Posterior vena cava (tissue), 2 donors: ENCODE measurements around the gene ELP5. TPM values are rescaled to one million over a fixed set of nuclear protein-coding genes. Genes with fewer than 3 reads are reported as not detected.
A peak's percentile ranks its signal among the peaks of the same experiment; 100 is the strongest.

Source experiments
- DNase-seq: peaks from one replicate; pipeline ENCODE4 v3.0.0-alpha.2; 2020; ENCODE audit warnings: low spot score
- intact Hi-C, 2 donors: fragments of 100-400 bp; cut with DNase I; formaldehyde crosslinking; loops; one replicate each; pipeline versions ENCODE4 v1.14.1 to v1.14.2; 2022 to 2023
- total RNA-seq, 2 donors: library from RNA; stranded (reverse); fragmentation: NEBNext Ultra II Directional; extraction: Animal tissue kit (Norgen Biotek cat#: 25700); gene quantifications; one replicate each; pipeline ENCODE4 v1.2.1, GENCODE V29; 2021
- donor health status: DM: yes; HTN: yes; CAD: no.
- donor health status: DM: yes; HTN: yes; CAD: no.

ELP5 gene
- total RNA-seq, 2 donors from 2014 or later: 36.5 to 40.0 TPM

DNA sequence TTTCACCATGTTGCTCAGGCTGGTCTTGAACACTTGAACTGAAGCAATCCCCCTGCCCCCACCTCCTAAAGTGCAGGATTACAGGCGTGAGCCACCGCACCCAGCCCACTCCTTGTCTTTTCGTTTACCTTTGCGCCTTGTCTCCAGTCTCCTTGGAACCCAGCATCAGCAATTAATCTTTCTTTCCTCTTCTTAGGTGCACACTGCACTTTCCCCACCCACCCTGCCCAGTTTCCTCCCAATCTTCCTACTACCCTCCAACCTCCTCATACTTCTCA is 11.7 kb downstream of the ELP5 start:
- intact Hi-C loops: no loop called here
- no peak for DNase-seq

DNA sequence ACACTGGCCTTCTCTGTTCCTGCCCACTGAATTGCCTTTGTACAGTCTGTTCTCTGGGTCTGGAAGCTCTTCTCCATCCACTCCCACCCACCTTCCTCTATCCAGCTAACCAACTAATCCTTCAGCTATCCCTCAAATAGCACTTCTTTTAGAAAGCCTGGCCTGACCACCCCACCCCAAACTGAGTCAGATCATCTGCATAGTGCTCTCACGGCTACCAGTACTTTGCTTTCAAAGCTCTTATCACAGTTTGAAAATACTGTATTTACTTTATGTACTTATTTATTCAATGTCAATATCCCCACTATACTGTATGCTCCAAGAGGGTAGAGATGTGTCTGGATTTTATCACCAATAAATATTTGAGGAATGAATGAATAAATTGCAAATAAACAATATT is 14.8 kb downstream of the ELP5 start:
- intact Hi-C loops: no loop called here
- DNase-seq: no peak

- no peak for DNase-seq
- intact Hi-C loops: no loop called here
Observed at GRCh38 chr17:7279448-7279847, 27.4 kb downstream of the ELP5 start.

DNA sequence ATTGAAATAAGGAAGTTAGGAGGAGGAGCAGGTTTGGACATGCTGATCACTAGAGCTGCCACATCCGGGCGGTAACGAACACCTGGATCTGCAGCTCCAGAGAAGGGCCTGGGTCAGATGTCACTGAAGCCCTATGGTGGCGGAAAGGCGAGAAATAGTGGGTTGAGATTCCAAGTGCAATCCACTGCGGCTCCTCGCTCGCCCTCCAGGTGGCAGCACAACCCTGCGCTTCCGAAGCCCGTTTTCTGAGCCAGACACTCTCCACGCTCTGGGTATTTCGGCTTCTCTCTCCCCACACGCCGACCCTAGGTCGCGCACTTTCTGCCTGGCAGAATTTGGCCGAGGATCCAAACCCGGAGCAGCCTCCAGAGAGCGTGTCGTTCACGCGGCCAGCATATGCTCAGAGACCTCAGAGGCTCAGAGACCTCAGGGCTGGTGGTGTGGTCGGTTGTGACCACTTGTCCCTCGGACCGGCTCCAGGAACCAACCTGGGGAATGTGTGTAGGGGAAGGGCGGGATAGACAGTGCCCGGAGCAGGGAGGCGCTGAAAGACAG is 28.6 kb downstream of the ELP5 start:
- DNase-seq: peak; percentile 95
- intact Hi-C loops: loop anchor here (2.0 to 10.0 kb wide), 3 partner anchors 16 to 452 kb away; partner anchors contain the start of gene SLC16A11 (in 1 of the 2)

DNA sequence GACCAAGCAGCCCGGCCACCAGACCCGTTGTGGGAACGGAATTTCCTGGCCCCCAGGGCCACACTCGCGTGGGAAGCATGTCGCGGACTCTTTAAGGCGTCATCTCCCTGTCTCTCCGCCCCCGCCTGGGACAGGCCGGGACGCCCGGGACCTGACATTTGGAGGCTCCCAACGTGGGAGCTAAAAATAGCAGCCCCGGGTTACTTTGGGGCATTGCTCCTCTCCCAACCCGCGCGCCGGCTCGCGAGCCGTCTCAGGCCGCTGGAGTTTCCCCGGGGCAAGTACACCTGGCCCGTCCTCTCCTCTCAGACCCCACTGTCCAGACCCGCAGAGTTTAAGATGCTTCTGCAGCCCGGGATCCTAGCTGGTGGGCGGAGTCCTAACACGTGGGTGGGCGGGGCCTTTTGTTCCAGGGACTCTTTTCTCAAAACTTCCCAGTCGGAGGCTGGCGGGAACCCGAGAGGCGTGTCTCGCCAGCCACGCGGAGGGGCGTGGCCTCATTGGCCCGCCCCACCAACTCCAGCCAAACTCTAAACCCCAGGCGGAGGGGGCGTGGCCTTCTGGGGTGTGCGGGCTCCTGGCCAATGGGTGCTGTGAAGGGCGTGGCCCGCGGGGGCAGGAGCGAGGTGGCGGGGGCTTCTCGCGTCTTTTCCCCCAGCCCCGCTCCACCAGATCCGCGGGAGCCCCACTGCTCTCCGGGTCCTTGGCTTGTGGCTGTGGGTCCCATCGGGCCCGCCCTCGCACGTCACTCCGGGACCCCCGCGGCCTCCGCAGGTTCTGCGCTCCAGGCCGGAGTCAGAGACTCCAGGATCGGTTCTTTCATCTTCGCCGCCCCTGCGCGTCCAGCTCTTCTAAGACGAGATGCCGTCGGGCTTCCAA is 29.3 kb downstream of the ELP5 start, which contains the start of gene SLC2A4:
SLC2A4 (plus strand) TSS at position 645 of the 879 bp plus-strand sequence; CDS start at position 862, 217 bp downstream.
- peak; percentile 98 for DNase-seq
- intact Hi-C loops: loop anchor here (2.0 to 10.0 kb wide), 3 partner anchors 15 to 451 kb away; partner anchors contain the start of gene SLC16A11 (in 1 of the 2)

DNA sequence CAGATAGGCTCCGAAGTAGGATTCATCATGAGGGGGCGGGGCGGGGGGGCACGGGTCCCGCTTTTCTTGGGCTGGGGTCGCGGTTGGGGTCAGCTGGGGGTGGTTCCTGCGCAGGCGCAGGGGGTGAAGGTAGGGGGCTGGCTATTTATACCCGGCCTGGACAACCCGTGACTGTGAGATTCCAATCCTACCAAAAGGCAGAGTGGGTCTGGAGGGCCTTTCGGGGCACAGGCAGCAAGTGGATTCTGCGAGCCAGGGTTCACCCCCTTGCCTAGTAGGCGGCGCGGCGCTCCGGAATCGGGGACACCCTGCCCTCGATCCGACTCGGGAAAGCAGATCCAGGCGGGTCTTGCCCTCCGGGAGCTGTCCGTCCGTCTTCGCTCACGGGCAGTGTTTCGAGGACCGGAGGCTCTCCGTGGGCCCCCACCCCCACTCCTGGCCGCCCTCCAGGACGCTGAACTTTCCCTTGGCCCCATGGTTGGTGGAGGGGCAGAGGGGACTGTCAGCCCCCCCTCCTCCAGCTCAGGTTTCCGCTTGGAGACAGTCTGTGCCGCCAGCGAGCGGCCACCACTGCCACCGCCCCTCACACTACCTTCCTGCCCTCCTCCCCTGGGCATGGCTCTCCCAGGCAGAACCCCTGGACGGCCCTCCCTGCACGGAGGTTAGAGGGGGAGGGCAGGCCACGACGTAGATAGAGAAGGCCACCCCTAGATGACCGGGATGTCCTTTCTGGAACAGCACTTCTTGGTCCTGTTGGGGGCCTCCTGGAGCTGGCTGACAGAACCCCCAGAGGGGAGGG is 30.1 kb downstream of the ELP5 start:
- no peak for DNase-seq
- intact Hi-C loops: loop anchor here (2.0 to 10.0 kb wide), 3 partner anchors 15 to 450 kb away; partner anchors contain the start of gene SLC16A11 (in 1 of the 2)

DNA sequence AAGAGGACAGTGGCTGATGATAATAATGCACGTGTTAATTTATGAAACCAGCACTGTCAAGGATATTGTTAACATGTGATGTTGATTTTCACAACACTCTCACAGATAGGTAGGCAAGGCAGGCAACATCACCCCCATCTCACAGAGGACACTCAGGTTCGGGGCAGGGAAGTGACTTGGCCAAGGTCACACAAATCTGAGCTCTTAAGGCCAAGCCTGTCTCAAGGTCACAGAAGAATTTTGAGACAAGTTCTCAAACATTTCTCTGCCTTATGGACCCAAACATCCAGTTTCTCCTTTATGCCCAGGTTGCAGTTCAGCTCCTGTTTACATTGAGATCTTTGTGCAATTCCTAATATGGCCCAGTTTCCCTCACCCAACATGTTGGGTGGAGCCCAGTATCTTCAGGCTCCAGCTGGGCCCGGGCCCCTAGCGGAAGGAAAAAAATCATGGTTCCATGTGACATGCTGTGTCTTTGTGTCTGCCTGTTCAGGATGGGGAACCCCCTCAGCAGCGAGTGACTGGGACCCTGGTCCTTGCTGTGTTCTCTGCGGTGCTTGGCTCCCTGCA is 30.8 kb downstream of the ELP5 start:
- intact Hi-C loops: loop anchor here in 1 of 2 donors (5.0 to 10.0 kb wide), 2 partner anchors 238 to 449 kb away; partner anchors contain the start of gene SLC16A11
- DNase-seq: no peak

DNA sequence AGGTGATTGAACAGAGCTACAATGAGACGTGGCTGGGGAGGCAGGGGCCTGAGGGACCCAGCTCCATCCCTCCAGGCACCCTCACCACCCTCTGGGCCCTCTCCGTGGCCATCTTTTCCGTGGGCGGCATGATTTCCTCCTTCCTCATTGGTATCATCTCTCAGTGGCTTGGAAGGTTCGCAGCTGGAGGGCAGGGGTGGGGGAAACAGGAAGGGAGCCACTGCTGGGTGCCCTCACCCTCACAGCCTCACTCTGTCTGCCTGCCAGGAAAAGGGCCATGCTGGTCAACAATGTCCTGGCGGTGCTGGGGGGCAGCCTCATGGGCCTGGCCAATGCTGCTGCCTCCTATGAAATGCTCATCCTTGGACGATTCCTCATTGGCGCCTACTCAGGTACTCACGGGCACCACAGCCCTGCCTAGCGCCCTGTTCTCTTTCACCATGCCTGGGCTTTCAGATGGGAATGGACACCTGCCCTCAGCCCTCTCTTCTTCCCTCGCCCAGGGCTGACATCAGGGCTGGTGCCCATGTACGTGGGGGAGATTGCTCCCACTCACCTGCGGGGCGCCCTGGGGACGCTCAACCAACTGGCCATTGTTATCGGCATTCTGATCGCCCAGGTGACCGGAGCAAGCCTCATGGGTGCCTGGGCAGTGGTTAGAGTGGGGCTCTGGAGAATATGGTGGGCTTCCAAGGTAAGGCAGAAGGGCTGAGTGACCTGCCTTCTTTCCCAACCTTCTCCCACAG is 31.6 kb downstream of the ELP5 start:
- intact Hi-C loops: loop anchor here in 1 of 2 donors (5.0 to 10.0 kb wide), 2 partner anchors 239 to 449 kb away; partner anchors contain the start of gene SLC16A11
- no peak for DNase-seq

DNA sequence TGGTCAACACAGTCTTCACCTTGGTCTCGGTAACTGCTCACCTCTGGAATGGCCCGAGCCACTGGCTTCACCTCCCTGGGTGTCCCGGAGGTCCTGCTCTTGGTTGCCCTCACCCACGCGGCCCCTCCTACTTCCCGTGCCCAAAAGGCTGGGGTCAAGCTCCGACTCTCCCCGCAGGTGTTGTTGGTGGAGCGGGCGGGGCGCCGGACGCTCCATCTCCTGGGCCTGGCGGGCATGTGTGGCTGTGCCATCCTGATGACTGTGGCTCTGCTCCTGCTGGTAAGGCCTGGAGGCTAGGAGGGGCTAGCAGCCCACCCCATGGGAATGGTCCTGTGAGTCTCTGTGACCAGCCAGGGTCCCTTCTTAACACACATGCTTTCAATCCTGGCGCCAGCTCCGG is 32.9 kb downstream of the ELP5 start:
- intact Hi-C loops: loop anchor here in 1 of 2 donors (5.0 to 10.0 kb wide), 2 partner anchors 240 to 447 kb away; partner anchors contain the start of gene SLC16A11
- DNase-seq: no peak

- intact Hi-C loops: loop anchor here in 1 of 2 donors (10.0 kb wide), 1 partner anchor 241 kb away; the partner anchor contains the start of gene SLC16A11
- DNase-seq: no peak
Observed at GRCh38 chr17:7285679-7286078, 33.7 kb downstream of the ELP5 start.

DNA sequence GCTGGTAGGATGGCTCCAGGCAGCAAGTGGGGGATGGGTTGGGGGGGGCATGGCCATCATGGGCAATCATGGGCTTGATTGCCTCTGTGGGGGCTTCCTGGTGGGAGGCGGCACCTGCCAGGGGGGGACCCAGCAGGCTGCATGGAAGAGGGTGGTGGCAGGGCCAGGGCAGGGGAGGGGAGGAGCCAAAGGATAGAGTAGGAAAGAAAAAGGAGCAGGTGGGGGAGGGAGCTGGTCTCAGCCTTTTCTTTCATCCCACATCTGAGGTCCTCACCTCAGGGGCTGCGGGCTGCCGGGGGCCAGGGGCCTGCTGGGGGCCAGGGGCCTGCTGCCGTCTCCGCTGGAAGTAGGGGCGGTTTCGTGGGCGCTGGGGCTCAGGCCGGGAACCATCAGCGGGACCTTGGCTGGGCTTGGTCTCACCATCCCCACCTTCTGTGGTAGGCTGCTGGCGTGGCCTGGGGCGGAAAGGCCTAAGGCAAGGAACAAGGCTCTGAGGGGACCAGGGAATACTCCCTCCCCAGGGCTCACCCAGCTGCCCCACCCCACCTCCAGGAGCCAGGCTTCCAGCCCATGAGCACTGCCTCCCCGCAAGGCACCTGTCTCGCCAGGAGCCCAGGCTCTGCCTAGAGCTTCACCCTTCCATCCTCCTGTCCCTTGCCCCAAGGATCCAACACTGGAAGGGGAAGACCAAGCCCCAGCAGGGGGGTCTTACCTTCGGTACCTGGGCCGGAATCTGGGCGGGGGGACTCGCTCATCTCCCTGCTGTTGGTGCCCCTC is 37.4 kb downstream of the ELP5 start:
- DNase-seq: no peak
- intact Hi-C loops: loop anchor here (10.0 kb wide), 2 partner anchors 55 to 245 kb away; partner anchors contain the start of gene SLC16A11 (in 1 of the 2)

DNA sequence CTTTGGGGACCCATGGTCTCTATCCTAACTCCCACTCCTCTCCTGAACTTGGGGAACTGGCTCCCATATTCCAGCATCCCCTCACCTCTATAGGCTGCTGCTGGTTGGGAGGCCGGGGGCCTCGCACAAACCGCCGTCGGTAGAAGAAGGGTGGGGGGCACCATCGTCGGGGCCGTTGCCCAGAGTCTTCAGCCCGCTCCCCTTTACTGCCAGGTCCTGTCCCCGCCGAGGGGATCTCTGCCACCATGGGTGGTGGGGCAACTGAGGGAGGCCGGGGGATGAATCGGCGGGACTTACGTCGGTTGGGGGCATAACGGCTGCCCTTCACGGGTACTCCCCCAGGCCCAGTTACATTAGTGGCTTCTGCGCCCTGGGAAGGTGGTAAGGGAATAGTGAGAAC is 38.2 kb downstream of the ELP5 start:
- no peak for DNase-seq
- intact Hi-C loops: loop anchor here in 1 of 2 donors (10.0 kb wide), 1 partner anchor 55 kb away; no protein-coding TSS in a partner anchor

DNA sequence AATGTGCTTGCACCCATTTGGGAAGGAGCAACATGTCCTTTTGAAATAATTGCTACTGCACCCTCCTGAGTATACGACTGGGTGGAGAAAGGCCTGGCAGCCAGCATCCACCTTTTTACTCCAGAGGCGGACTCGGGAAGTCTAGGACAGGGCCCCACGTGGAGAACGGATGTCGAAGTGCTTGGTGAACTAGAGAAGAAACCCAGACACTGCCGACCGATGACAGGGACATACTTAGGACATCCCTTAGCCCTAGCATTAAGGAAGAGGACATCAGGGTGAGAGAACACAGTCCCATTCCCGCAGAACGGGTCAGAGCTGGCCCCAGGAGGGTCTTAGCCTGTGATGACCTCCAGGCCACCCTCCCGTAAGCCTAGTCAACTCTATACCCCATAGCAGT is 38.7 kb downstream of the ELP5 start:
- DNase-seq: no peak
- intact Hi-C loops: loop anchor here in 1 of 2 donors (10.0 kb wide), 1 partner anchor 54 kb away; no protein-coding TSS in a partner anchor

DNA sequence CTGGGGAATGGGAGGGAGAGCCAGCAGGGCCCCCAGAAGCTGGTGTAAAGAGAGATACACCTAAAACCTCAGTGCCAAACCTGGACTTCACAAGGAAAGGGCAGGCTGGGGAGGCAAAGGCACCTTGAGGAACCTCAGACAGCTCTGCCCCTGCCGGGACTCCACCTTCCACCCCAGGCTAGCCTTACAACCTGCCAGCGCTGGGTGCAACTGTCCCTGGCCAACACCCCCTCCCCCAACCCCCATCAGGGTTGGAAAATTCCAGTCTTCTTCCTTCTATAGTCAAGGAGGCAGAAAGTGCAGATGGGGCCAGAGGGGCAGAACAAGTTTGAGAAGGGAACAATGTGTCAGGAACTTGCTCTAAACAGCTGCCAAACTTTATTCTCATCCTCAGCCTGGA is 40.2 kb downstream of the ELP5 start:
- intact Hi-C loops: loop anchor here in 1 of 2 donors (10.0 kb wide), 1 partner anchor 53 kb away; no protein-coding TSS in a partner anchor
- DNase-seq: no peak

DNA sequence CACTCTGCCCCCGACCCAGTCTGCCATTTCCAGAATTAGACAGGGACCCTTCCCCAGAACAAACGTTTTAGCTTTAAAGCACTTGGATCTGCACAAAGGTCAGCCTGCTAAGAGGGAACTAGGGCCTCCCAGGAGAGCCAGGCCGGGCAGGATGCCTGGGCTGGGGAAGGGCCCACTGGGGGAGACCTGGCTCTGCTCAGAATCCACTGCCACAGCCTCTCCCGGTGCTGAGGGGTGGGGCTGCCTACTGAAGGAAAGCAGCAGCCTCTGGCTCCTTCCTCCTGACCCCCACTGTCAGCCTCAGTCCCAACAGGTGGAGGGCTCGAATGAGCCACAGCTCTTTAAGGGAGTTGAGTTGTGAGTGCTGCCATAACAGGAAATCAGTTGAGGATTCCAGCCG is 40.7 kb downstream of the ELP5 start:
- DNase-seq: no peak
- intact Hi-C loops: loop anchor here in 1 of 2 donors (10.0 kb wide), 1 partner anchor 52 kb away; no protein-coding TSS in a partner anchor

DNA sequence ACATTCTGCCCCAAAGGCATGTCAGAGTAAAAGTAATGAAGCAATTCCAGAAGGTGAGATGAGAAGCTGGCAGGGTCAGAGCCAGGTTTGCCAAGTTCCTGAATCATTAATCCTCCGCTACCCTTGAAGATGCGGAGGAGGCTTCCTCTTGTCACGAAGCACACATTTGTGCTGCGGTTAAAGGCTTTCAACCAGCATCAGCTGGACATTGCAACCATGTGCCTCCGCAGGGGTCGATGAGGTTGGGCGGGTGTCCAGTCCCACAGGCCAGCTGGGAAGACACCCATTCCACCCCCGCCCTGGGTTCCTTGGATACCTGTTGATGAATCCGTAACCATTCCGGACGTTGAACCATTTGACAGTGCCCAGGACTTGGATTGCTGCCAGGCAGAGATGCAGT is 41.1 kb downstream of the ELP5 start:
- intact Hi-C loops: loop anchor here in 1 of 2 donors (10.0 kb wide), 1 partner anchor 52 kb away; no protein-coding TSS in a partner anchor

More for the DNA sequence above, 41.1 kb downstream of the ELP5 start:
- no peak for DNase-seq
